MCF 10A (cell line): Measurements from ENCODE around the gene UGT1A10. TPM values are rescaled to one million over a fixed set of nuclear protein-coding genes. Genes with fewer than 3 reads are reported as not detected.

ENCODE experiments used
- BruUV-seq: library from RNA; stranded (reverse); fragments of 400-500 nt; replicated peaks from 2 replicates; lab custom pipeline; 2021; lab: Mats Ljungman, UMichigan
- CTCF ChIA-PET: fragments of 300-600 bp; sonication (Branson Sonifier 250); formaldehyde crosslinking; extraction: SDS; loops from one replicate; lab custom pipeline; 2021; ENCODE audit warnings: antibody characterized with exemption, inconsistent platforms; lab: Yijun Ruan, JAX
- POLR2A ChIA-PET: fragments of 300-600, 350-650 bp; sonication (Branson Sonifier 250); formaldehyde crosslinking; extraction: SDS; loops from one replicate; lab custom pipeline; 2020; ENCODE audit warnings: antibody characterized with exemption, inconsistent platforms; lab: Yijun Ruan, JAX
- DNase-seq: peaks from one replicate; pipeline ENCODE4 v3.0.0-alpha.2; 2018; ENCODE audit not compliant: unreplicated experiment
- H3K27ac Mint-ChIP-seq: one replicate; pipeline ENCODE4 v1.8.0; 2022; ENCODE audit warnings: mild to moderate bottlenecking, low read depth, mixed read lengths; ENCODE audit not compliant: unreplicated experiment
- H3K27me3 Mint-ChIP-seq: one replicate; pipeline ENCODE4 v1.8.0; 2022; ENCODE audit warnings: mixed read lengths; ENCODE audit not compliant: insufficient read depth, unreplicated experiment
- H3K36me3 Mint-ChIP-seq: one replicate; pipeline ENCODE4 v1.8.0; 2022; ENCODE audit warnings: mild to moderate bottlenecking, moderate library complexity, mixed read lengths; ENCODE audit not compliant: insufficient read depth, unreplicated experiment
- H3K4me1 Mint-ChIP-seq: one replicate; pipeline ENCODE4 v1.8.0; 2022; ENCODE audit warnings: mixed read lengths; ENCODE audit not compliant: insufficient read depth, unreplicated experiment
- H3K4me3 Mint-ChIP-seq: one replicate; pipeline ENCODE4 v1.8.0; 2022; ENCODE audit warnings: mild to moderate bottlenecking, moderate library complexity, mixed read lengths; ENCODE audit not compliant: unreplicated experiment
- H3K9me3 Mint-ChIP-seq: one replicate; pipeline ENCODE4 v1.8.0; 2022; ENCODE audit warnings: mixed read lengths; ENCODE audit not compliant: unreplicated experiment
- intact Hi-C: fragments of 100-400 bp; cut with micrococcal nuclease; formaldehyde crosslinking; loops from 2 replicates; pipeline ENCODE4 v1.14.1; 2022
- total RNA-seq: library from RNA; stranded (reverse); gene quantifications from 2 replicates; pipeline ENCODE4 v1.2.3, GENCODE V29; 2022
- TF ChIP-seq, protein P1 (sequence below): fragments of 200-600 bp; IDR thresholded peaks from one replicate; pipeline ENCODE4 v1.8.0; 2022; ENCODE audit warnings: antibody characterized with exemption, mild to moderate bottlenecking; ENCODE audit not compliant: unreplicated experiment

Gene UGT1A10
- total RNA-seq, 1 experiment from 2014 or later, result not detected

DNA sequence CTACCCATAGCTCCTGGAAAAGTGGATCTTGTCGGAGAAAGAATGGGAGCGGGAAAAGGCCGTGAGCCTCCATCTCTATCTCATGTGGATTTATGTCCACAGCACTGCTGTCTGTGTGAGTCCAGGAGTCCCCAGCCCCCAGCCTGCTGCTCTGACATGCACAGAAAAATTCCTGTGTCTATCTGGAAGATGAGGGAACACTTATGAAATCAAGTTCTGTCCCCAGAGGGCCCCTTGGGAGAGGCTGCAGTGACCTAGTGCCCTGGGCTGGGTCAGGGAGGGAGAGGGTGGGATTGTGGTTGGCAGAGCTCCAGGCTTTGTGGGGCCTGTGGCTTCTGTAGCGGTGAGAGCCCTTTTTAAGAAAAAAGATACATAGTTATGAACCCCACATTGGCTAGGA lies 180.5 kb downstream of the UGT1A10 start:
- intact Hi-C loops, result no loop called here
- CTCF ChIA-PET, result no interaction called here
- POLR2A ChIA-PET, result interaction anchor here (1.1 kb wide), 1 partner anchor 56 kb away, joined by 3 read pairs; no protein-coding TSS in a partner anchor
- Mint-ChIP-seq H3K9me3 (no peaks in the 10 kb centered on the region), H3K4me1 (no peaks in the 10 kb centered on the region), H3K4me3 (no peak overlapping the region), H3K27ac (no peak overlapping the region), H3K36me3 (no peaks in the 10 kb centered on the region), H3K27me3 (no peaks in the 10 kb centered on the region)
- TF ChIP-seq, protein P1, sequence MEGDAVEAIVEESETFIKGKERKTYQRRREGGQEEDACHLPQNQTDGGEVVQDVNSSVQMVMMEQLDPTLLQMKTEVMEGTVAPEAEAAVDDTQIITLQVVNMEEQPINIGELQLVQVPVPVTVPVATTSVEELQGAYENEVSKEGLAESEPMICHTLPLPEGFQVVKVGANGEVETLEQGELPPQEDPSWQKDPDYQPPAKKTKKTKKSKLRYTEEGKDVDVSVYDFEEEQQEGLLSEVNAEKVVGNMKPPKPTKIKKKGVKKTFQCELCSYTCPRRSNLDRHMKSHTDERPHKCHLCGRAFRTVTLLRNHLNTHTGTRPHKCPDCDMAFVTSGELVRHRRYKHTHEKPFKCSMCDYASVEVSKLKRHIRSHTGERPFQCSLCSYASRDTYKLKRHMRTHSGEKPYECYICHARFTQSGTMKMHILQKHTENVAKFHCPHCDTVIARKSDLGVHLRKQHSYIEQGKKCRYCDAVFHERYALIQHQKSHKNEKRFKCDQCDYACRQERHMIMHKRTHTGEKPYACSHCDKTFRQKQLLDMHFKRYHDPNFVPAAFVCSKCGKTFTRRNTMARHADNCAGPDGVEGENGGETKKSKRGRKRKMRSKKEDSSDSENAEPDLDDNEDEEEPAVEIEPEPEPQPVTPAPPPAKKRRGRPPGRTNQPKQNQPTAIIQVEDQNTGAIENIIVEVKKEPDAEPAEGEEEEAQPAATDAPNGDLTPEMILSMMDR, result no peak
- DNase-seq, result no peak
- no TSS peak for BruUV-seq

DNA sequence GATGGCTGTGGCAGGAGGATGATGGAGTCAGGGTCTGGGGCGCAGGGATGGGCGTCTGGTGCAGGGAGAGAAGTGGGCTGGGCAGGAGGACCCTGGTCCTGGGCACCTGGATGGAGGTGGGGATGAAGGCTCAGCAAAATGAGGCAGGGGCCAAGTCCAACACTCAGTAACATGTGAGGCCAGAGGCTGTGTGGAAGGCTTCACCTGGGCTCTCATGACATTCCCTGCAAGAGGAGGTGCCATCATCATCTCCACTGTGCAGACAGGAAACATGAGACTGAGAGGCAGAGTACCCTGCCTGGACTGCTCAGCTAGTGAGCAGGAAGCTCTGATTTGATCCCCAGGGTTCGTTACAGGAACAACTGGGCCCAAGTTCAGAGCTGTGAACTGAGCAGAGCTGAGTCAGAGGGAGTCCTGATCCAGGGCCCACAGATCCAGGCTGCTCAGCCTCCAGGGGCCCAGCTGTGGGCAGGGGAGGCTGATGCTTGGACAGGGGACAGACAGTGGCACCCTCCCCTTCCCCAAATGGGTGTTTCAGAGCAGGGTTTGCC lies 181.2 kb downstream of the UGT1A10 start:
- Mint-ChIP-seq H3K27me3 (no peaks in the 10 kb centered on the region), H3K27ac (no peak overlapping the region), H3K4me1 (no peaks in the 10 kb centered on the region), H3K4me3 (no peak overlapping the region), H3K9me3 (no peaks in the 10 kb centered on the region), H3K36me3 (no peaks in the 10 kb centered on the region)
- ChIA-PET CTCF (no interaction called here), POLR2A (interaction anchor here (1.1 kb wide), 1 partner anchor 56 kb away, joined by 3 read pairs; no protein-coding TSS in a partner anchor)
- BruUV-seq, result no TSS peak
- no peak for DNase-seq
- intact Hi-C loops, result no loop called here
- TF ChIP-seq, protein P1, result no peak

DNA sequence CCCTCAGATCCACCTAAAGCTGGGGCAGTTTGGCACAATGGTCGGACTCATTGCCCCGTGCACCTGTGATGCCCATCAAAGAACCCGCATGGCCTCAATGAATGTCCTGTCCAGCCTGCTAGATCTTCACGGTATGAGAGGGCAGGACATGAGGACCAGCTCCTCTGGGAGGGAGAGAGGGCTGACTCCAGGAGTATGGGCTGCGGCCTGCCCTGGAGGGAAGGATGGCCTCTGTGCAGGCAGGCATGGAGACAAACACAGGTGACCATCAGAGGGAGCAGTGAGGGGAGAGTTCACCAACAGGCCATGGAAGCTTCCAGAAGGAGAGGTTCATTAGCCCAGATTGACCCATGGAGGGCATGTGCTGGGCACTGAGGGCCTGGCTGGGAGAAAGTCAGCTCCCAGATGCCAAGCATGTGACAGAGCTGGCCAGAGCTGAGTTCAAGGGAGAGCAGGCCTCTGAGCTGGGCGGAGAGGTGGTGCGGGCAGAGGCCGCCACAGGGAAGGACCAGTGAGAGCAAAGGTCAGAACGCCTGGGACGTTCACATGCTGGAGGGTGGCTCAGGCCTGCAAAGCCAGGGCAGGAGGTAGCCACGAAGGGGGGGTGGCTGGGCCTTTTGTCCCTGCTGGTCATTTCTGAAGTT lies 181.9 kb downstream of the UGT1A10 start:
- Mint-ChIP-seq H3K27ac (no peak overlapping the region), H3K4me1 (no peaks in the 10 kb centered on the region), H3K4me3 (no peak overlapping the region), H3K36me3 (no peaks in the 10 kb centered on the region), H3K27me3 (no peaks in the 10 kb centered on the region), H3K9me3 (no peaks in the 10 kb centered on the region)
- ChIA-PET CTCF (interaction anchor here (0.6 kb wide), 2 partner anchors 679 to 758 kb away, joined by 3 read pairs; partner anchors contain the start of gene ARL4C), POLR2A (interaction anchor here (1.1 kb wide), 1 partner anchor 57 kb away, joined by 3 read pairs; no protein-coding TSS in a partner anchor)
- no peak for DNase-seq
- intact Hi-C loops, result no loop called here
- TF ChIP-seq, protein P1, result no peak
- no TSS peak for BruUV-seq
